Measurements from ENCODE around the gene KANK4.

Gene KANK4

DNA sequence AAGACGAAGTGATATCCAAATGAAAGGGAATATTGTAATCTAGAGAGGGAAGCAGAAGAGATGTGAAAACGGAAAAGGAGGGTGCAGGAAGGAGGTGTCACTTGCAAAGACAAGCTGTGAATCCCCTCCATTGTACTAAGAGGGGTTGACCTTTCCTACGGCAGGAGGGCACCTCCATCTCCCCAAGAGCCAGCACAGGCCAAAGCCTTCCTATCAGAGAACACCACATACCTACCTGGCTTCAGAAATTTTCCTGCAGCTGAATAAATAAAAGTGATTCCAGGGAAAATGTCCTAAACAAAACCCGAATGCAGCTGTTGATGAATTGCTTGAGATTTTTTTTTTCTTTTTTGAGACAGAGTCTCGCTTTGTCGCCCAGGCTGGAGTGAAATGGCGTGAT lies 14.3 kb downstream of the KANK4 start:
- no peak for DNase-seq (ENCODE audit: low read depth)

DNA sequence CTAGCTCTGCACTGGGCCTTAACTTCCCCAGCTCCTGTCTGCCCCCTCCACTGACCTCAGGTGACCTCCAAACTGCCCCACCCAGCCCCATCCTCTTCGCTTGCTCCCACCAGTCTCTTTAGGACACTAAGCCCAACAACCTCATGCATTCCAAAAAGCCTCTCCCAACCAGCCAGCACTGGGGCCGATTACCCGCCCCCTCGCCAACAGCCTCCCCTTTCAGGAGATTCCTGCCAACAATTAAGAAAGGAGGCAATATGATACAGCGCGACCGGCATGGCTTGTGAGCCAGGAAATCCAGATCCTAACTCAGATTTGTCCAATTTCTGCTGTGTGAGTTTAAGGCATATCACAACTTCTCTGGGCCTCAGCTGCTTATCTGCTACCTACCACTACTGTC lies 14.7 kb downstream of the KANK4 start:
- DNase-seq (ENCODE audit: low read depth): no peak

GRCh38 chr1:62301726-62302390 lies 17.4 kb downstream of the KANK4 start:
- DNase-seq (ENCODE audit: low read depth): no peak

DNA sequence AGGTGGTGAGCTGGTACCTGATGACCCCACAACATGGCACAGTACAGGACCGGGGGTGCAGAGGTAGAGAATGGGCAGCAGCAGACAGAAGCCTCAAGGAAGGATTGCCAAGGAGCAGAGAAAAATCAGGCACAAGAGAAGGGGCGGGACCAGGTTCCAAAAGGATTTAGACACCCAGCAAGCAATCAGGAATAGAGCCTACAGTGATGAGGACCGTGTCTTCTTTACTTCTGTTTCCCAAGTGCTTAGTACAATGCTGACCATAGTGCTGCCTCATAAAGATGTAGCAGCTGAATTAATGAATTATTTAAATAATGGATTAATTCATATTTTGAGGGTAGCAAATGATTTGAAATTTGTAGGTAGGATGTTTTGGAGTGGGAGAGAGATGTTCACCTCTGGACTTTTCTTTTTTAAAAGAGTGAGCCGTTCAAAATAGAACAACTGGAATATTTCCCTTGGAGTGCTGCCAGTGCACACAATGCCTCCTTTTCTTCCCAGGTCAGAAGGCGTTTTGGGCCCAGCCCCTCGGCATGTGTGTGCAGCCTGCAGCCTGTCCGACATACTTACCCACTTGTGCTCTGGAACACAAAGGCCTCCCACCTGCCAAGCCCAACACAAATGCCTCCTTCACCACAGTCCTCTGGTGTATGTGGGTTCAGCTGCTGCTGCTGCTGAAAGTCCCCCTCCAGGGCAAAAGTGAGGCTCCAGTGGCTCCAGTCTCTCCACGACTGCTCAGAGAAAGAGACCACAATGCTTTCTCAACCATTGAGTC lies 19.6 kb downstream of the KANK4 start:
- DNase-seq (ENCODE audit: low read depth): no peak

- peak; percentile 56 for DNase-seq (ENCODE audit: low read depth)
Observed at GRCh38 chr1:62295921-62296491, 23.2 kb downstream of the KANK4 start.

- DNase-seq (ENCODE audit: low read depth): no peak
Observed at GRCh38 chr1:62294261-62294660, 25.0 kb downstream of the KANK4 start.

- DNase-seq (ENCODE audit: low read depth): no peak
Observed at GRCh38 chr1:62288662-62289061, 30.6 kb downstream of the KANK4 start.

- no peak for DNase-seq (ENCODE audit: low read depth)
Observed at GRCh38 chr1:62288224-62288623, 31.0 kb downstream of the KANK4 start.

DNA sequence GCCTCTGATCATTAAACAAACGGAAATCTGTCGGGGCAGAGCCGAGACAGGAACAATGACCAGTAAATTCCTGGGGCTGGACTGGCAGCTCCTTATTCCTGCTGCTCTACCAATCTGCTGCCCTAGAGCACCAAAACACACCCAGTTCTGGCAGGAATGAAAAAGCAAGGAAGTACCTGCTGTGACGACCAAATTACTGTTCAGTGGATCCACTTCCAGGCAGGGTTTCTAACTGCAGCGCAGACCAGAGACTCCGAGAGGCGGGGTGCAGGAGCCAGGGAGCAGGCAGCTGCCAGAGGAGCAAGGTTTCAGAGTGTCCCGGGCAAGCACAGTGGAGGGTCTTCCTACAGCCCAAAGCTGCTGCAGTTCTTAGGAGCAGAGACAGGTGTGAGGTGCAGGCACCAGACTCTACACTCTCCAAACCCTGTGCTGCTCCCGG lies 32.4 kb downstream of the KANK4 start:
- no peak for DNase-seq (ENCODE audit: low read depth)

GRCh38 chr1:62285984-62286785 lies 33.0 kb downstream of the KANK4 start:
- no peak for DNase-seq (ENCODE audit: low read depth)

DNA sequence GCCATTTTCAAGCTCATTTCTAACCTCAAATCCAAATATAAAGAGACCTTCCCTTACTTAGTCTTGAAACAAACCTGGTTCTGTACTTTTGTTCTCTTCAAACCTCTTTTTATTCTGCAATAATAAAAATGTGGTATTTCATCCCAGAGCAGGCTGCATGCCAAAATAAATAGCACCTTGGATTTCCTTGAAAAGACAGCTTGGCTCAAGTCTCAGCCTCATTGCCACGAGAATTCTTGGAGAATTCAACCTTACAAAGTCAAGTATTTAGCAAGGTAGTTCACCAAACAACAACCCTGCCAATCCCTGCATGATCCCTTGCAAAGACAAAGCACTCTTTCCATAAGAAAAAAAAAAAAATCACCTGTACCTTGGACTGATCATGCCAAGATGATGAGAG lies 33.8 kb downstream of the KANK4 start:
- no peak for DNase-seq (ENCODE audit: low read depth)

- no peak for DNase-seq (ENCODE audit: low read depth)
Observed at GRCh38 chr1:62283986-62284385, 35.2 kb downstream of the KANK4 start.

GRCh38 chr1:62282909-62283755 lies 36.1 kb downstream of the KANK4 start:
- no peak for DNase-seq (ENCODE audit: low read depth)

DNA sequence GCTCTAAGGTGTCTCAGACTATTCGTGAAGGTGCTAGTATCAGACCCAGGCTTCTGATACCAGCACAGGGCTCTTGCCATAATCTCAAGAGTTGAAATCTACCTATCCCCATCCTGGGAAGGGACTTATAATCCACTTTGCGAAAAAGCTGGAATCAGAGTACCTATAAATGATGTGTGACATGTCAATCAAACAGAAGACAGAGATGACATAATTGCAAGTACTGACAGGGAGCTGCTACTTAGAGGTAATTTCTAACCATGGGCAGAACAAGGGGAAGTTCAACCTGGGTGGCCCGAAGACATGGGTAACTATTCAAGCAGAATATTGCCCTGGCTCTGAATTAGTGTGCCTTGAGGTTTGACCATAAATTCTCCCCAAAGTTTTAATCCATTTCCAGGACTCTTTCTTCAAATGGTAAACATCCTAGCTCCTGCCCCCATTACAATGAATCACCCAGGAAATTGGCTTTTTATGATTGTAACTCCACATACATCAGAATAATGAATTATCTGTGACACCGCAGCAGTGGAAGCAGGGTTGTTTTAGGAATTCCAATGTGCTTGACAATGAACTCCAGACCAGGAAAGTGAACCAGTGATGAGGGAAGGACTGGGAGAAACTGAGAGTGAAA lies 37.2 kb downstream of the KANK4 start:
- DNase-seq (ENCODE audit: low read depth): peak; percentile 28

DNA sequence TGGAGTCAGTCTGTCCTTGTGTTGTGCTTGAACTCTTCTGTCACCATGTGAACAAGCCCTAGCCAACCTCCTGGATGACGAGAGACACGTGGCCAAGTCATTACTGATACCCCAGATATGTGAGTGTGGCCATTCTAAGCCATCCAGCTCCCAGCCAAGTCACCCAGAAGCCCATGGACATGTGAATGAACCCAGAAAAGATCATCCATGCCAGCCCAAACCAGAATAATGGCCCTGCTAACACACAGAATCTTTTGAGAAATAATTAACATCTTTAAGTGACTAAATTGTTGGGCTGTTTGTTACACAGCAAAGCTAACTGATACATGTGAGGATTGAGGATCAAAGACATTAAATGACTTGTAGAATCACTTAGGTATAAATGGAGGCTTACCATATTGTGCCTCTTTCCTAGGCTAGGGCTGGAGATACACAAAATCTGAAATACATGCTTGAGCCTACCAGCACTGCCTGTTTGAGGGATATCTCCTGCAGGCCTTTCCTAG lies 38.2 kb downstream of the KANK4 start:
- no peak for DNase-seq (ENCODE audit: low read depth)

- DNase-seq (ENCODE audit: low read depth): no peak
Observed at GRCh38 chr1:62280150-62280549, 39.1 kb downstream of the KANK4 start.

- no peak for DNase-seq (ENCODE audit: low read depth)
Observed at GRCh38 chr1:62276791-62277190, 42.4 kb downstream of the KANK4 start.

- no peak for DNase-seq (ENCODE audit: low read depth)
Observed at GRCh38 chr1:62274496-62275485, 44.4 kb downstream of the KANK4 start.

GRCh38 chr1:62273953-62274352 lies 45.3 kb downstream of the KANK4 start:
- DNase-seq (ENCODE audit: low read depth): no peak

Data from GM04504 (cell line).